IMR-90 (cell line): ENCODE data around the gene HS3ST5. TPM values are rescaled to one million over a fixed set of nuclear protein-coding genes. Genes with fewer than 3 reads are reported as not detected.

Experiments
- ATAC-seq: fragments of 200-7000 bp; cut with Tn5 transposase; 2 replicates; pipeline ENCODE4 v1.9.1; 2020; ENCODE audit warnings: low read depth, mild to moderate bottlenecking, moderate library complexity
- BruUV-seq: library from RNA; stranded (reverse); fragments of 400-500 nt; replicated peaks from 2 replicates; lab custom pipeline; 2021; lab: Mats Ljungman, UMichigan
- CTCF ChIA-PET: fragments of 300-600 bp; formaldehyde crosslinking; extraction: SDS; loops from one replicate; lab custom pipeline; 2021; ENCODE audit warnings: antibody characterized with exemption; lab: Yijun Ruan, JAX
- POLR2A ChIA-PET: fragments of 300-600 bp; sonication (Branson Sonifier 250); formaldehyde crosslinking; loops from one replicate; lab custom pipeline; 2022; ENCODE audit warnings: antibody characterized with exemption; ENCODE audit not compliant: unreplicated experiment; lab: Charles Lee
- DNase-seq: peaks from one replicate; pipeline ENCODE4 v3.0.0; 2013
- H2AFZ ChIP-seq: replicated peaks from 2 replicates; pipeline ENCODE3; 2013; ENCODE audit warnings: low read length, mild to moderate bottlenecking; ENCODE audit not compliant: poor library complexity
- H2AK5ac ChIP-seq: 2 replicates; pipeline ENCODE4 v1.6.1; 2013; ENCODE audit warnings: low read depth, low read length, inconsistent platforms
- H2AK9ac ChIP-seq: replicated peaks from 2 replicates; pipeline ENCODE3; 2013; ENCODE audit warnings: mild to moderate bottlenecking, low read depth, low read length, moderate library complexity; ENCODE audit not compliant: poor library complexity
- H2BK120ac ChIP-seq: 2 replicates; pipeline ENCODE4 v1.6.1; 2013; ENCODE audit warnings: low read depth, low read length, inconsistent platforms
- H2BK15ac ChIP-seq: 3 replicates; pipeline ENCODE4 v1.6.1; 2013; ENCODE audit warnings: low read depth, low read length, inconsistent platforms
- H2BK20ac ChIP-seq: 2 replicates; pipeline ENCODE4 v1.6.1; 2013; ENCODE audit warnings: low read depth, mild to moderate bottlenecking, inconsistent platforms, low read length, moderate library complexity
- H2BK5ac ChIP-seq: 2 replicates; pipeline ENCODE4 v1.6.1; 2013; ENCODE audit warnings: mild to moderate bottlenecking, low read depth, low read length, inconsistent platforms; ENCODE audit not compliant: poor library complexity, severe bottlenecking
- H3K14ac ChIP-seq: replicated peaks from 2 replicates; pipeline ENCODE4 v1.6.1; 2013; ENCODE audit warnings: low read depth, low read length, inconsistent platforms
- H3K18ac ChIP-seq: 2 replicates; pipeline ENCODE4 v1.6.1; 2013; ENCODE audit warnings: low read depth, low read length, control low read depth
- H3K23ac ChIP-seq: 2 replicates; pipeline ENCODE4 v1.6.1; 2013; ENCODE audit warnings: low read depth, low read length, inconsistent platforms
- H3K27ac ChIP-seq: 2 replicates; pipeline ENCODE4 v1.5.1; 2013; ENCODE audit warnings: mild to moderate bottlenecking, control low read depth, low read length; ENCODE audit not compliant: insufficient read depth
- H3K27me3 ChIP-seq: 2 replicates; pipeline ENCODE4 v1.6.1; 2013; ENCODE audit warnings: low read length; ENCODE audit not compliant: control insufficient read depth, insufficient read depth
- H3K36me3 ChIP-seq: 2 replicates; pipeline ENCODE4 v1.6.1; 2013; ENCODE audit warnings: low read length, mixed read lengths; ENCODE audit not compliant: control insufficient read depth, insufficient read depth
- H3K4ac ChIP-seq: 2 replicates; pipeline ENCODE4 v1.6.1; 2013; ENCODE audit warnings: low read depth, low read length, inconsistent platforms
- H3K4me1 ChIP-seq: 2 replicates; pipeline ENCODE4 v1.6.1; 2013; ENCODE audit warnings: low read length, mixed read lengths; ENCODE audit not compliant: control insufficient read depth, insufficient read depth
- H3K4me2 ChIP-seq: 2 replicates; pipeline ENCODE4 v1.6.1; 2013; ENCODE audit warnings: low read depth, mild to moderate bottlenecking, control low read depth, low read length, moderate library complexity
- H3K4me3 ChIP-seq: 2 replicates; pipeline ENCODE4 v1.5.1; 2013; ENCODE audit warnings: low read depth, mild to moderate bottlenecking, control low read depth, low read length, moderate library complexity; ENCODE audit not compliant: insufficient read depth
- H3K56ac ChIP-seq: 2 replicates; pipeline ENCODE4 v1.6.1; 2013; ENCODE audit warnings: low read length, inconsistent platforms; ENCODE audit not compliant: insufficient read depth; ENCODE audit errors: extremely low read depth
- H3K79me1 ChIP-seq, 2 experiments: 2 replicates each; pipeline ENCODE4 v1.6.1; 2013; ENCODE audit warnings: low read length in 2 of 2, inconsistent platforms in 1 of 2, low read depth in 1 of 2
- H3K9ac ChIP-seq: 2 replicates; pipeline ENCODE4 v1.6.1; 2013; ENCODE audit warnings: low read depth, low read length, control low read depth
- H3K9me1 ChIP-seq: 2 replicates; pipeline ENCODE4 v1.6.1; 2013; ENCODE audit warnings: low read length, inconsistent platforms; ENCODE audit not compliant: insufficient read depth
- H3K9me3 ChIP-seq: 2 replicates; pipeline ENCODE4 v1.6.1; 2013; ENCODE audit warnings: low read length; ENCODE audit not compliant: control insufficient read depth, insufficient read depth
- H4K20me1 ChIP-seq: 2 replicates; pipeline ENCODE4 v1.6.1; 2013; ENCODE audit warnings: low read length, inconsistent platforms; ENCODE audit not compliant: insufficient read depth
- H4K5ac ChIP-seq: 2 replicates; pipeline ENCODE4 v1.6.1; 2013; ENCODE audit warnings: mild to moderate bottlenecking, low read depth, low read length, control low read depth
- H4K8ac ChIP-seq, 2 experiments: 2 replicates each; pipeline ENCODE4 v1.6.1; 2013; ENCODE audit warnings: low read depth in 2 of 2, low read length in 2 of 2, control low read depth in 1 of 2, inconsistent platforms in 1 of 2
- H4K91ac ChIP-seq: 2 replicates; pipeline ENCODE4 v1.6.1; 2013; ENCODE audit warnings: low read depth, low read length, inconsistent platforms; ENCODE audit not compliant: insufficient read depth
- BHLHE40 ChIP-seq: fragments of 150-350 bp; IDR thresholded peaks from 2 replicates; pipeline ENCODE4 v1.6.1; 2016; ENCODE audit warnings: mild to moderate bottlenecking, low read depth, low read length
- CEBPB ChIP-seq: IDR thresholded peaks from 2 replicates; pipeline ENCODE4 v1.6.1; 2012; ENCODE audit warnings: low read depth, low read length, improper control_type of control experiment
- CHD1 ChIP-seq: IDR thresholded peaks from 2 replicates; pipeline ENCODE4 v1.6.1; 2012; ENCODE audit warnings: low read depth, low read length, improper control_type of control experiment
- CTCF ChIP-seq: conservative IDR thresholded peaks from 2 replicates; pipeline ENCODE4 v1.5.1; 2012; ENCODE audit warnings: mild to moderate bottlenecking, low read depth, low read length, improper control_type of control experiment
- ELK1 ChIP-seq: fragments of 150-350 bp; IDR thresholded peaks from 2 replicates; pipeline ENCODE4 v1.6.1; 2016; ENCODE audit warnings: low read depth, mild to moderate bottlenecking, low read length, moderate library complexity, borderline replicate concordance
- FOS ChIP-seq: fragments of 150-350 bp; IDR thresholded peaks from 2 replicates; pipeline ENCODE4 v1.6.1; 2016; ENCODE audit warnings: low read depth, low read length
- MAFK ChIP-seq: IDR thresholded peaks from 2 replicates; pipeline ENCODE4 v1.6.1; 2012; ENCODE audit warnings: low read depth, low read length, improper control_type of control experiment
- MAZ ChIP-seq: IDR thresholded peaks from 2 replicates; pipeline ENCODE4 v1.6.1; 2012; ENCODE audit warnings: low read depth, mild to moderate bottlenecking, low read length, improper control_type of control experiment, moderate library complexity, borderline replicate concordance
- NFE2L2 ChIP-seq: fragments of 150-350 bp; IDR thresholded peaks from 2 replicates; pipeline ENCODE4 v1.6.1; 2016; ENCODE audit warnings: low read depth, mild to moderate bottlenecking, low read length
- RAD21 ChIP-seq: IDR thresholded peaks from 2 replicates; pipeline ENCODE4 v1.6.1; 2012; ENCODE audit warnings: low read length, improper control_type of control experiment
- RCOR1 ChIP-seq: IDR thresholded peaks from 2 replicates; pipeline ENCODE4 v1.6.1; 2012; ENCODE audit warnings: mild to moderate bottlenecking, low read length, improper control_type of control experiment; ENCODE audit not compliant: insufficient replicate concordance
- USF2 ChIP-seq: fragments of 150-350 bp; IDR thresholded peaks from 2 replicates; pipeline ENCODE4 v1.6.1; 2017; ENCODE audit warnings: mild to moderate bottlenecking, antibody characterized with exemption, low read length, low read depth
- WGBS, 2 experiments: methylation state at CpG; one replicate each; pipeline versions ENCODE4 v1.1.5 to v1.1.7; 2013; ENCODE audit warnings: missing lambda C conversion rate in 2 of 2; ENCODE audit not compliant: insufficient read length in 1 of 2; ENCODE audit errors: extremely low coverage in 2 of 2; 5-methylcytosine and 5-hydroxymethylcytosine counted together
- dilution Hi-C: fragments of 300-500 bp; cut with HindIII; formaldehyde crosslinking; loops from one replicate; pipeline ENCODE4 v1.14.3; 2018; ENCODE audit warnings: low sequenced_read_pairs; ENCODE audit not compliant: unreplicated experiment
- in situ Hi-C: fragments of 300-500 bp; cut with MboI; formaldehyde crosslinking; loops from 3 replicates; pipeline ENCODE4 v1.14.3; 2019; ENCODE audit warnings: low sequenced_read_pairs, inconsistent platforms, mixed read lengths
- intact Hi-C: fragments of 100-400 bp; cut with micrococcal nuclease; formaldehyde crosslinking; loops from 2 replicates; pipeline ENCODE4 v1.10.0; 2022
- polyA plus RNA-seq, 3 experiments: library from polyadenylated mRNA; depleted of rRNA; stranded (reverse); fragments of >200 nt; gene quantifications; 2 replicates each; pipeline ENCODE4 v1.2.3, GENCODE V29; 2012; ENCODE audit warnings: low replicate concordance in 1 of 3
- total RNA-seq: library from RNA; depleted of rRNA; stranded (reverse); fragments of >200 nt; gene quantifications from 2 replicates; pipeline ENCODE4 v1.2.3, GENCODE V29; 2012

The HS3ST5 gene
- total and polyA plus RNA-seq, 2 of the 4 experiments (the other 2 are of a cell fraction), result not detected

GRCh38 chr6:114058435-114058834 lies 284.4 kb downstream of the HS3ST5 start:
- H3K27me3 ChIP-seq, result no peaks in the 10 kb centered on the region
- H2AK5ac ChIP-seq, result no peak overlapping the region
- BruUV-seq, result no TSS peak
- no peak for DNase-seq
- no peak overlapping the region for H3K4me3 ChIP-seq
- ChIA-PET CTCF (no interaction called here), POLR2A (no interaction called here)
- H4K91ac ChIP-seq, result no peak overlapping the region
- no peak overlapping the region for H3K56ac ChIP-seq
- H3K9me1 ChIP-seq, result no peaks in the 10 kb centered on the region; the same call in 1 of the 2 replicates
- H4K5ac ChIP-seq, result no peak overlapping the region
- H2BK20ac ChIP-seq, result no peak overlapping the region
- H3K9me3 ChIP-seq, result no peaks in the 10 kb centered on the region
- no peak overlapping the region for H3K23ac ChIP-seq
- no peak overlapping the region for H3K27ac ChIP-seq
- no peak overlapping the region for H2BK15ac ChIP-seq
- no peak overlapping the region for H4K8ac ChIP-seq
- H2AFZ ChIP-seq, result no peak overlapping the region
- no CpG with 5 or more reads among the region's 4 CpGs for WGBS, 2 experiments
- no peak overlapping the region for H2AK9ac ChIP-seq
- TF ChIP-seq MAZ (no peak), CHD1 (no peak), RCOR1 (no peak), RAD21 (no peak), ELK1 (no peak), MAFK (no peak), CTCF (no peak), USF2 (no peak), BHLHE40 (no peak), FOS (no peak), NFE2L2 (no peak), CEBPB (no peak)
- H2BK120ac ChIP-seq, result no peak overlapping the region
- peaks cover 4% of the 10 kb centered on the region; the same call in 1 of the 2 replicates for H3K4me1 ChIP-seq
- no peak overlapping the region for H3K4ac ChIP-seq
- no peak overlapping the region for H3K4me2 ChIP-seq
- ATAC-seq, result no peak
- H2BK5ac ChIP-seq, result no peak overlapping the region
- no peak overlapping the region for H3K9ac ChIP-seq
- no peaks in the 10 kb centered on the region for H3K36me3 ChIP-seq
- in situ Hi-C loops, result no loop called here
- dilution Hi-C loops, result no loop called here
- intact Hi-C loops, result no loop called here
- H4K20me1 ChIP-seq, result no peaks in the 10 kb centered on the region
- H3K18ac ChIP-seq, result no peak overlapping the region
- H3K14ac ChIP-seq, result no peak overlapping the region
- no peaks in the 10 kb centered on the region for H3K79me1 ChIP-seq
